ENCODE measurements around the gene RTEL1. TPM values are rescaled to one million over a fixed set of nuclear protein-coding genes. Genes with fewer than 3 reads are reported as not detected.
A peak's percentile ranks its signal among the peaks of the same experiment; 100 is the strongest.

RTEL1 gene
- total RNA-seq, 4 donors from 2014 or later: 8.5 to 38.3 (median 12.7) TPM

DNA sequence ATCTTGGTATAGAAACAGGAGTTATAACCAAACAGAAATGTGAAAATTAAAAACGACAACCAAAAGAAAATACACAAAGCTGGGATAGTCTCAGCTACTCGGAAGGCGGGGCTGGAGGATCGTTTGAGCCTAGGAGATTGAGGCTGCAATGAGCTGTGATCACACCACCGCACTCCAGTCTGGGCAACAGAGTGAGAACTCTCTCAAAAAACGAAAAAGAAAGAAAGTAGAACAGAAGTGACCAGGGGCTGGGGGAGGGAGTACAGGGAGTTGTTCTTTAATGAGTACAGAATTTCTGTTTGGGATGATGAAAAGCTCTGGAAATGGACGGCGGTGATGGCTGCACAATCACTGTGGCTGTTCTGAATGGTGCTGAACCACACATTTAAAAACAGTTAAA, 37.1 kb upstream of the RTEL1 start:
- no peak overlapping the region for H3K4me3 ChIP-seq (ENCODE audit: low read depth, poor library complexity, severe bottlenecking)
- no peak for DNase-seq (ENCODE audit: low spot score in 2 of 2)
- 84 to 88% methylated on average over 8 of the region's 8 CpGs for WGBS, 2 donors
- TF ChIP-seq POLR2A (IDR thresholded peaks at IDR 0.05): no peak
- TF ChIP-seq, protein P1, sequence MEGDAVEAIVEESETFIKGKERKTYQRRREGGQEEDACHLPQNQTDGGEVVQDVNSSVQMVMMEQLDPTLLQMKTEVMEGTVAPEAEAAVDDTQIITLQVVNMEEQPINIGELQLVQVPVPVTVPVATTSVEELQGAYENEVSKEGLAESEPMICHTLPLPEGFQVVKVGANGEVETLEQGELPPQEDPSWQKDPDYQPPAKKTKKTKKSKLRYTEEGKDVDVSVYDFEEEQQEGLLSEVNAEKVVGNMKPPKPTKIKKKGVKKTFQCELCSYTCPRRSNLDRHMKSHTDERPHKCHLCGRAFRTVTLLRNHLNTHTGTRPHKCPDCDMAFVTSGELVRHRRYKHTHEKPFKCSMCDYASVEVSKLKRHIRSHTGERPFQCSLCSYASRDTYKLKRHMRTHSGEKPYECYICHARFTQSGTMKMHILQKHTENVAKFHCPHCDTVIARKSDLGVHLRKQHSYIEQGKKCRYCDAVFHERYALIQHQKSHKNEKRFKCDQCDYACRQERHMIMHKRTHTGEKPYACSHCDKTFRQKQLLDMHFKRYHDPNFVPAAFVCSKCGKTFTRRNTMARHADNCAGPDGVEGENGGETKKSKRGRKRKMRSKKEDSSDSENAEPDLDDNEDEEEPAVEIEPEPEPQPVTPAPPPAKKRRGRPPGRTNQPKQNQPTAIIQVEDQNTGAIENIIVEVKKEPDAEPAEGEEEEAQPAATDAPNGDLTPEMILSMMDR (IDR thresholded peaks at IDR 0.05): no peak
- intact Hi-C loops (cut with DNase I; ENCODE audit: low total_unique reads): no loop called here

DNA sequence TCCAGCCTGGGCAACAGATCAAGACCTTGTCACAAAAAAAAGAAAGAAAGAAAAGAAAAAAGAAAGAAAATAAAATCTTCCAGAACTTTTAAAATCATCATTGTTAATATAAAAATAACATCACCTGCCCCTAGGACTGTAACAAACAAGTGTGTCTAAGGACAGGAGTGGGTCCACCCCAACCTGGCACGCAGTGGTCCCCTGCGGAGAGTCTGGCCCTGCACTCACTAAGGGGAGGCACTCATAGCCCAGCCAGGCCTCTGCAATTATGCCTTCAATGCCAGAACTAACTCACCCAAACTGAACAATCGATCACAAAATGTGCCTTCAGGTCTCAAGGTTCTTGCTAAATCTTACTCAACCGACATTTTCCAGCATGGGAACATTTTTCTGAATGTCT, 36.0 kb upstream of the RTEL1 start:
- TF ChIP-seq, protein P1 (IDR thresholded peaks at IDR 0.05): no peak
- TF ChIP-seq POLR2A (IDR thresholded peaks at IDR 0.05): no peak
- H3K4me3 ChIP-seq (ENCODE audit: low read depth, poor library complexity, severe bottlenecking): no peak overlapping the region
- DNase-seq (ENCODE audit: low spot score in 2 of 2): no peak
- WGBS, 2 donors: 92 to 95% methylated on average over 4 of the region's 4 CpGs
- intact Hi-C loops (cut with DNase I; ENCODE audit: low total_unique reads): no loop called here

DNA sequence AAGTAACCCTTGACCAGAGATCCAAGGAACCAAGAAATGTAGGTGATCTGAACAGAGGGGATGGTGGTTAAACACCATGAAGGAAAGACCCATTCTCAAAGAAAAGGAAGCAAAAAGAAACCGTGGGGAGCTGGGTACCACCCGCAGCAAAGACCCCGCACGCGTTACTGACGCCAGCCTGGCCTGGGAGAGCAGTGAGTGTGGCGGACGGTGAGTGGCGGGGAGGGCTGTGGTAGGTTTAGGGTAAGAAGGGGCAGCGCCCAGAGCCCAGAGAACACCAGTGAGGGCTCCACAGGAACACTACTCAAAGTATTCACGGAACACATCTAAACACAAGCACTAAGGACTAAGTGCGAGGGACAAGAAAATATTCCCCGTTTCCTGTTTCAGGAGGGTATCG, 35.4 kb upstream of the RTEL1 start:
- no peak overlapping the region for H3K4me3 ChIP-seq (ENCODE audit: low read depth, poor library complexity, severe bottlenecking)
- intact Hi-C loops (cut with DNase I; ENCODE audit: low total_unique reads): no loop called here
- WGBS, 2 donors: 94 to 96% methylated on average over 14 of the region's 14 CpGs
- DNase-seq (ENCODE audit: low spot score in 2 of 2): no peak
- TF ChIP-seq POLR2A (IDR thresholded peaks at IDR 0.05): no peak
- TF ChIP-seq, protein P1 (IDR thresholded peaks at IDR 0.05): no peak

DNA sequence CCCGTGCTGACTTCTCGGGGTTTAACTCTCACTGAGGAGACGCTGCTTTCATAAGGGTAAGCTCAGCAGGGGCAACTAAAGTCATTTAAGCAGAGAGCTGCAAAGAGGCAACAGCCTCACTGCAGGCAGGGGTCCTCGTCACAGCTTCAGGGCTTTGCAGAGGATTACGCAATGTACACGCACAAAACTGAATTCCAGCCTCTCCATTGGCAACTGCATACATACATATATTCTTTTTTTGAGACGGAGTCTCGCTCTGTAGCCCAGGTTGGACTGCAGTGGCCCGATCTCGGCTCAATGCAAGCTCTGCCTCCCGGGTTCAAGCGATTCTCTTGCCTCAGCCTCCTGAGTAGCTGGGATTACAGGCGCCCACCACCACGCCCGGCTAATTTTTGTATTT, 33.6 kb upstream of the RTEL1 start:
- 83% methylated on average over 15 of the region's 15 CpGs for WGBS, 2 donors
- H3K4me3 ChIP-seq (ENCODE audit: low read depth, poor library complexity, severe bottlenecking): no peak overlapping the region
- intact Hi-C loops (cut with DNase I; ENCODE audit: low total_unique reads): no loop called here
- TF ChIP-seq, protein P1 (IDR thresholded peaks at IDR 0.05): no peak
- no peak for TF ChIP-seq POLR2A (IDR thresholded peaks at IDR 0.05)
- no peak for DNase-seq (ENCODE audit: low spot score in 2 of 2)

DNA sequence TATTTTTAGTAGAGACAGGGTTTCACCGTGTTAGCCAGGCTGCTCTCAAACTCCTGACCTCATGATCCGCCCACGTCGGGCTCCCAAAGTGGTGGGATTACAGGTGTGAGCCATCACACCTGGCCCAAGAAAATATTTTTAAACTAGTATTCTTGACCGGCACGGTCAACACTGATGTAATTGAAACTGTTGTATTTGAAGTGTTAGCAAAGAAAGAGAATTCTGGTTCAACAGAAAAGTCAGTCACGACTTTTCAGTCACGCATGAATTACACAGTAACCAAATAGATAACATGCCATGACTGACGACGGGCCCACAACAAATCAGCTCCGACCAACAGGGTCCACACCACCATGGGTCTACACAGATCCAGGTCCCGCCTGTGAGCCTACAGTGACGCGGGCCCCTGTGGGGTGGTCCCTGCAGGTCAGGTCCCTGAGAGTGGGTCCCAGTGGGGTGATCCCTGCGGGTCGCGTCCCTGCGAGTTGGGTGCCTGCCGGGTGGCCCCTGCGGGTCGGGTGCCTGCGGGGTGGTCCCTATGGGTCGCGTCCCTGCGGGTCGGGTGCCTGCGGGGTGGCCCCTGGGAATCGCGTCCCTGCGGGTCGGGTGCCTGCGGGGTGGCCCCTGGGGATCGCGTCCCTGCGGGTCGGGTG, 32.2 kb upstream of the RTEL1 start:
- DNase-seq (ENCODE audit: low spot score in 2 of 2): no peak
- TF ChIP-seq, protein P1 (IDR thresholded peaks at IDR 0.05): no peak
- TF ChIP-seq POLR2A (IDR thresholded peaks at IDR 0.05): no peak
- 26 to 28% methylated on average over 16 to 18 of the region's 36 CpGs for WGBS, 2 donors
- intact Hi-C loops (cut with DNase I; ENCODE audit: low total_unique reads): no loop called here
- H3K4me3 ChIP-seq (ENCODE audit: low read depth, poor library complexity, severe bottlenecking): peak overlapping the region; percentile 80

All from lower leg skin (tissue), 4 donors.